Measurements from ENCODE around the gene CASP1. TPM values are rescaled to one million over a fixed set of nuclear protein-coding genes. Genes with fewer than 3 reads are reported as not detected.
"Not testable (repeated sequence)": the region's sequence is repeated elsewhere in the genome, so short reads cannot be mapped to it uniquely, and the experiment has no call there.

CASP1 gene
- total and polyA plus RNA-seq, 12 donors, result 4.3 to 35.5 (median 8.2) TPM

GRCh38 chr11:105051559-105051958, 16.6 kb upstream of the CASP1 start:
- WGBS, 2 donors, result 83% methylated on average over 2 of the region's 2 CpGs

DNA sequence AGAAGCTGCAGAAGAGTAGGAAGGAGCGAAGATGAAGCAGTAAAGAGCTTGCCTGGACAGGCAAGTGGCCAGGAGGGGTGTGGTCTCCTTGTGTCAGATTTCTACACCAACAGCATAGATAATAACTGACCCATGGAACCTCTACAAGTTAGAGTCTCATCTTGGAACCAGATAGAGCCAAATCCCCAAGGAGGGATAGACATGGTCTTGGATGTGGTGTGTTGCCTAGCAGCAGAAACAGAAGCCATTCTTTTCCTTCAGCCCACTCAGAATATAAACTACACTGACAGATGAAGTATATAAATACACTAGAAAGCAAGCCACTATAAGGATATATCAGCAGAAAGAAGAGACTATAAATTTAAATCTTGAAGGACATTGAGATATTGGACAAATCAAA, 14.5 kb upstream of the CASP1 start:
- no peaks in the 10 kb centered on the region for H3K9me3 ChIP-seq
- no peak for TF ChIP-seq CTCF (IDR thresholded peaks at IDR 0.05)
- no peak overlapping the region for H3K4me3 ChIP-seq
- ATAC-seq, result no peak
- no peaks in the 10 kb centered on the region for H3K36me3 ChIP-seq
- no peak overlapping the region for H3K27ac ChIP-seq
- WGBS, 2 donors, result 95 to 100% methylated on average over 1 of the region's 1 CpG
- intact Hi-C loops (cut with DNase I), result no loop called here
- no peak for DNase-seq
- no peaks in the 10 kb centered on the region for H3K27me3 ChIP-seq
- H3K4me1 ChIP-seq, result peaks cover 0 to 25% (median 6%) of the 10 kb centered on the region in 9 donors

More at GRCh38 chr11:105051559-105051958, 16.6 kb upstream of the CASP1 start:
- no peak for ATAC-seq
- Histone ChIP-seq H3K4me1 (peaks cover 0 to 11% (median 0%) of the 10 kb centered on the region in 9 donors), H3K27ac (no peak overlapping the region), H3K9me3 (no peaks in the 10 kb centered on the region), H3K27me3 (no peaks in the 10 kb centered on the region), H3K4me3 (no peak overlapping the region), H3K36me3 (no peaks in the 10 kb centered on the region)
- intact Hi-C loops (cut with DNase I), result no loop called here
- no peak for DNase-seq
- no peak for TF ChIP-seq CTCF (IDR thresholded peaks at IDR 0.05)

GRCh38 chr11:105046898-105047579, 12.1 kb upstream of the CASP1 start:
- Histone ChIP-seq H3K27ac (peak overlapping the region in 1 of 10 donors; percentile 53), H3K27me3 (no peaks in the 10 kb centered on the region), H3K4me1 (peaks cover 0 to 39% (median 6%) of the 10 kb centered on the region in 9 donors), H3K9me3 (no peaks in the 10 kb centered on the region), H3K4me3 (no peak overlapping the region), H3K36me3 (no peaks in the 10 kb centered on the region)
- ATAC-seq (peak in 4 of 8 donors; percentile 32 to 80 (median 54)), DNase-seq (no peak)
- intact Hi-C loops (cut with DNase I), result no loop called here
- no peak for TF ChIP-seq CTCF (IDR thresholded peaks at IDR 0.05)
- WGBS, 2 donors, result 59 to 70% methylated on average over 8 of the region's 8 CpGs

- Histone ChIP-seq H3K27me3 (no peaks in the 10 kb centered on the region), H3K9me3 (no peaks in the 10 kb centered on the region), H3K27ac (peak overlapping the region in 9 of 10 donors; percentile 19 to 93 (median 74)), H3K4me1 (peaks cover 0 to 45% (median 6%) of the 10 kb centered on the region in 9 donors), H3K4me3 (peak overlapping the region in 8 of 10 donors; percentile 40 to 59 (median 51)), H3K36me3 (peaks cover 0 to 10% (median 0%) of the 10 kb centered on the region in 9 donors)
- 79 to 83% methylated on average over 5 of the region's 5 CpGs for WGBS, 2 donors
- DNase-seq, result no peak
- intact Hi-C loops (cut with DNase I), result no loop called here
- ATAC-seq, result no peak
- no peak for TF ChIP-seq CTCF (IDR thresholded peaks at IDR 0.05)
These were observed 10.8 kb upstream of the CASP1 start for GRCh38 chr11:105045676-105046296.

GRCh38 chr11:105044557-105045524, 9.9 kb upstream of the CASP1 start, which contains the start of gene CARD16:
Gene CARD16 (minus strand): TSS chr11:105045335. CDS start chr11:105045297, 38 bp downstream.
- peaks cover 0 to 45% (median 6%) of the 10 kb centered on the region in 9 donors for H3K4me1 ChIP-seq
- DNase-seq, result peak in 1 of 2 donors; percentile 53
- peak within 1 kb of the TSS in 9 of 10 donors; percentile 40 to 59 (median 50) for H3K4me3 ChIP-seq
- intact Hi-C loops (cut with DNase I); H3K27me3 ChIP-seq; H3K9me3 ChIP-seq: not testable (repeated sequence)
- peaks cover 0 to 20% (median 0%) of the 10 kb centered on the region in 9 donors for H3K36me3 ChIP-seq
- peak within 1 kb of the TSS in 9 of 10 donors; percentile 19 to 93 (median 74) for H3K27ac ChIP-seq
- WGBS, 2 donors, result 40 to 57% methylated on average over 5 of the region's 5 CpGs
- peak; percentile 57 to 93 (median 88) for ATAC-seq

Measured in heart right ventricle (tissue), 16 donors.